Measurements from ENCODE around the gene ANKLE2.
"Not testable (repeated sequence)": the region's sequence is repeated elsewhere in the genome, so short reads cannot be mapped to it uniquely, and the experiment has no call there.

The ANKLE2 gene

DNA sequence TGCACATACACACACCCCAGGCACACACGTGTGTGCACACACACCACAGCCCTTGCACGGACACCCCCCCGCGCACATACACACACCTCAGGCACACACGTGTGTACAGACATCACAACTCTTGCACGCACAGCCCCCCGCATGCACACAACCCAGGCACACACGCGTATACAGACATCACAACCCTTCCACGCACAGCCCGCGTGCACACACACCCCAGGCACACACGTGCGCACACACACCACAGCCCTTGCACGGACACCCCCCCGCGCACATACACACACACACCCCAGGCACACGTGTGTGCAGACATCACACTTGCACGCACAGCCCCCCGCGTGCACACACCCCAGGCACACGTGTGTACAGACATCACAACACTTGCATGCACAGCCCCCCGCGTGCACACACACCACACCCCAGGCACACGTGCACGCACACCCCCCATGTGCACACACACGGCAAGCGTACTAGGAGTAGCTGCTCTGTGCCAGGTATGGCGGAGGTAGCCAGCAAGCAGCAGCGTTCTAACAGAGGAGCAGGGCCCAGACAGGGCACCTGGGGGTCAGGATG, 18.2 kb upstream of the ANKLE2 start:
- H3K4me3 ChIP-seq (ENCODE audit: low read length), result no peak overlapping the region
- TF ChIP-seq, protein P1, sequence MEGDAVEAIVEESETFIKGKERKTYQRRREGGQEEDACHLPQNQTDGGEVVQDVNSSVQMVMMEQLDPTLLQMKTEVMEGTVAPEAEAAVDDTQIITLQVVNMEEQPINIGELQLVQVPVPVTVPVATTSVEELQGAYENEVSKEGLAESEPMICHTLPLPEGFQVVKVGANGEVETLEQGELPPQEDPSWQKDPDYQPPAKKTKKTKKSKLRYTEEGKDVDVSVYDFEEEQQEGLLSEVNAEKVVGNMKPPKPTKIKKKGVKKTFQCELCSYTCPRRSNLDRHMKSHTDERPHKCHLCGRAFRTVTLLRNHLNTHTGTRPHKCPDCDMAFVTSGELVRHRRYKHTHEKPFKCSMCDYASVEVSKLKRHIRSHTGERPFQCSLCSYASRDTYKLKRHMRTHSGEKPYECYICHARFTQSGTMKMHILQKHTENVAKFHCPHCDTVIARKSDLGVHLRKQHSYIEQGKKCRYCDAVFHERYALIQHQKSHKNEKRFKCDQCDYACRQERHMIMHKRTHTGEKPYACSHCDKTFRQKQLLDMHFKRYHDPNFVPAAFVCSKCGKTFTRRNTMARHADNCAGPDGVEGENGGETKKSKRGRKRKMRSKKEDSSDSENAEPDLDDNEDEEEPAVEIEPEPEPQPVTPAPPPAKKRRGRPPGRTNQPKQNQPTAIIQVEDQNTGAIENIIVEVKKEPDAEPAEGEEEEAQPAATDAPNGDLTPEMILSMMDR (conservative IDR thresholded peaks at IDR 0.05; ENCODE audit: low read depth, low read length), result no peak
- DNase-seq (ENCODE audit: low read depth), result no peak

DNA sequence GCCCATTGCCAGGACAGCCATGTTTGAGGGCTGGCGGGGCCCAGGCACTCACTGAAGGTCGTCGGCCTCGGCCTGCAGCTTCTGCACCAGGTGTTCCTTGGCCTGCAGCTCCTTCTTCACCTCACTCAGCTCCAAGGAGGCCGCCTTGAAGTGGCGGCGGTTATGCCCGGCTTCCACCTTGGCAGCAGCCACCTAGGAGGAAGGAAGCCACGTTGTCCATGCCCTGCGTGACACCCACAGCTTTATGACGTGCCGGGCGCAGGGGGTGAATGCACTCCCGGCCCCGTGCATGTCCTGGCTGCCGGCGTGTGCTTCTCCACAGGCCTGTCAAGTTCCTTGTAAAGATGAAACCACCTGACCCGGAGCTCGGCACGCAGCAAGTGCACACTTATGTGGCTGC, 16.0 kb upstream of the ANKLE2 start:
- no peak for DNase-seq (ENCODE audit: low read depth)
- H3K4me3 ChIP-seq (ENCODE audit: low read length), result no peak overlapping the region
- TF ChIP-seq, protein P1 (conservative IDR thresholded peaks at IDR 0.05; ENCODE audit: low read depth, low read length), result no peak

DNA sequence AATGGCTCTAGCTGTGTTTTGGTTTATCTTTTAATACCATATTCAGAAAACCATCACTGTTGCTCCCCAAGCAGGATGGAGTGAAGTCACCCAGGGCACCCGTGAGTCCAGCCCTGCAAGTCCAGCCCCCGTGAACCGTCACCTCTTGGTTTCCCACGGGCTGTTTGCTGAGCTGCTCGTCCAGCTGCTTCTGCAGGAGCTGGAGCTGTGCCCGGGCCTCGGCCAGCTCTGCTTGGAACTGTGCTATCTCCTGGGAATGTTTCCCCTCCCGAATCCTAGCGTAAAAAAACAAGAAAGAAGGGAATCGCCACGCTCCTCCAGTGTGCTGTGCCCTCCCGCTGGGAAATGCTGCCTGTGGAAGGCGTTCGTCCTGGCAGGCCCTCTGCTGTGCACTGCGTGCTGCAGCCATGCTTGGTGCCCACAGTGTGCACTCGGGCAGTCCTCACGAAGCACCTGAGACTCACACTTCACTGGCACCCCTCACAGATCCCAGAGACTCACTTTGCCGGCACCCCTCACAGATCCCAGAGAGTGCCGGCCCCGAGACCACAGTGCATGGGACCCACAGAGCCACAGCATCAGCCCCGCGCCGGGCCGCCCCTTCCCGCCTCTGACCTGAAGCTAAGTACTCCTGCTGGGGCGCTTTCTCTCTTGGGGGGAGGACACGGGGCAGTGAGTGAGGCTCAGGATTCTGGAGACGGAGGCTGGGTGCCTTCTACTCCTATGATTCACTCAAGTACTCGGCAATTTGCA, 15.4 kb upstream of the ANKLE2 start:
- DNase-seq (ENCODE audit: low read depth), result no peak
- no peak overlapping the region for H3K4me3 ChIP-seq (ENCODE audit: low read length)
- TF ChIP-seq, protein P1 (conservative IDR thresholded peaks at IDR 0.05; ENCODE audit: low read depth, low read length), result no peak

DNA sequence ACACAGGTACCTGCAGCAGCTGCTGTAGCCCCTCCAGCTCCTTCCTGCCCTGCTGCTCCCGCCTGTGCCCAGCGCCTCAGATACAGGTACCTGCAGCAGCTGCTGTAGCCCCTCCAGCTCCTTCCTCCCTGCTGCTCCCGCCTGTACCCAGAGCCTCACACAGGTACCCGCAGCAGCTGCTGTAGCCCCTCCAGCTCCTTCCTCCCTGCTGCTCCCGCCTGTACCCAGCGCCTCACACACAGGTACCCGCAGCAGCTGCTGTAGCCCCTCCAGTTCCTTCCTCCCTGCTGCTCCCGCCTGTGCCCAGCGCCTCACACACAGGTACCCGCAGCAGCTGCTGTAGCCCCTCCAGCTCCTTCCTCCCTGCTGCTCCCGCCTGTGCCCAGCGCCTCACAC, 14.6 kb upstream of the ANKLE2 start:
- DNase-seq (ENCODE audit: low read depth), result not testable (repeated sequence)

DNA sequence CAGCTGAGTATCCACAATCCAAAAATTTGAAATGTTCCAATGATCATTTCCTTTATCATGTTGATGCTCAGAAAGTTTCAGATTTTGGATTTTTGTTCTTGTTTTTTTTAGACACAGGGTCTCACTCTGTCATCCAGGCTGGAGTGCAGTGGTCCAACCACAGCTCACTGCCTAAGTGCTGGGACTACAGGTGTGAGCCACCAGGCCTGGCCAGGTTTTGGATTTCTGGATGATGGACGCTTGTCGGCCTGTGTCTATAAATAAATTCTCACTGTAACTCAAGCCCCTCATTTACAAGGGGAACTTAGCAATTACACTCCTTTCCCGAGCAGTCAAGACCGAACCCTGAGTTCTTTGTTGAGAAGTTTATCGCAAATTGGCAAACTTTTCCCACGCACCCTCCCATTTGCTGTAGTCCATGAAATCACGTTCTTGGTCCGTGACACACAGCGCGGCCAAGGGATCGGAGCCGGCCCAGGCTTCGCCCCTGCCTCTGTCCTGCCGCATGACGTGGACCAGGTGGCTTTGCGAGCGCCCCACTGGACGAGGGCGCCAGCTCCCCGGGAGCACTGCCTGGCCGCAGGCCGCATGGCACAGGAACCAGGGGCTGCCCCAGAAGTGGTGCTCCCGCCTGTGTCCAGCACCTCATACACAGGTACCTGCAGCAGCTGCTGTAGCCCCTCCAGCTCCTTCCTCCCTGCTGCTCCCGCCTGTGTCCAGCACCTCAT, 14.0 kb upstream of the ANKLE2 start:
- TF ChIP-seq, protein P1 (conservative IDR thresholded peaks at IDR 0.05; ENCODE audit: low read depth, low read length), result no peak
- no peak for DNase-seq (ENCODE audit: low read depth)

More for the DNA sequence above, 14.6 kb upstream of the ANKLE2 start:
- not testable (repeated sequence) for H3K4me3 ChIP-seq (ENCODE audit: low read length)

DNA sequence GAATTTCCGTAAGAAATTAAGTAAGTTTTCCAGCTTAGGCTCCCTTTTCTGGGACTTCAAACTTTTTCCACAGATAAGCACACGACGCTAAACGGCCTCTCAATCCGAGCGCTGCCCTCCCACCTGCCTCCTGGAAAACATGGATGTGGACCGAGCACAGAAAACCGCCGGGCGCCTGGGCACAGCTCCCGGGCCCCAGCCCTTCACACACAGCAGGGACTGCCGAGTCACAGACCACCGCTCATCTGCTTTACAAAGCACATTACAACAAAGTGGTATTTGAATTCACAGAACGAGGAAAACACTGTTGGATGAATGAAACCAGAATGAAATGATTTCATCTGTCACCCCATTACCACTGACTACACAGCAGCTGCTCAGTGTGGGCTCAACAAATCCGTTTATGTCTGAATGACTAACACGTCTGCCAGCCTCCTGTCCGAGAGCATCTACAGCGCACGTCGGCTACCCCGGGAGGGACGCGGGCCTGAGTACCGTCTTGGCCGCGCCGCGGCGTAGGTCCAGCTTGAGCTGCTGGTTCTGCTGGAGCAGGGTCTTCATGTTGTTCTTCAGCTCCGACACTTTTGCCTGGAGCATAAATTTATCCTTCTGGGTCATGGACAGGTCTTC, 13.1 kb upstream of the ANKLE2 start:
- DNase-seq (ENCODE audit: low read depth), result no peak
- no peak overlapping the region for H3K4me3 ChIP-seq (ENCODE audit: low read length)
- TF ChIP-seq, protein P1 (conservative IDR thresholded peaks at IDR 0.05; ENCODE audit: low read depth, low read length), result no peak

More for the DNA sequence above, 14.0 kb upstream of the ANKLE2 start:
- no peak overlapping the region for H3K4me3 ChIP-seq (ENCODE audit: low read length)

DNA sequence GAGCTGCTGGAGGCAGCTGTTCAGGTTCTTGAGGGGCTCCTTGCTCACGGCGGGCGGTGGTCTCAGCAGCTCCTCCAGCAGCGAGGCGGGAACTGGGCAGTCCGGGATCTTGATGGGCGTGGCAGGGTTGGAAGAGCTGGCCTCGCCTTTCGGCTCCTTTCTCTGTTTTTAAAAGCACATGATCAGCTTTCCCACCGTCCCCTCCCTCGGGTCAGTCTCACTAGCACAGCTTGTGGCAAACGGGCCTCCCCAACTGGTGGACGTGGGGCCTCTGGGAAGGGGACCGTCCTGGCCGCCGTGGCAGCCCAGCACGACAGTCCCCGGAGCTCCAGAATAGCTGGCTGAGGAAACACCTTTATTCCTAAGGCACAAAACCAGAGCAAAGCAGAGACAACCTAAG, 12.5 kb upstream of the ANKLE2 start:
- TF ChIP-seq, protein P1 (conservative IDR thresholded peaks at IDR 0.05; ENCODE audit: low read depth, low read length), result no peak
- no peak overlapping the region for H3K4me3 ChIP-seq (ENCODE audit: low read length)
- DNase-seq (ENCODE audit: low read depth), result no peak

Data from retinal pigment epithelial cell (primary cell).